K562 (cell line): Measurements from ENCODE around the gene SLIT1. TPM values are rescaled to one million over a fixed set of nuclear protein-coding genes. Genes with fewer than 3 reads are reported as not detected.

ENCODE experiments used
- ATAC-seq: fragments of 200-7000 bp; cut with Tn5 transposase; 3 replicates; pipeline ENCODE4 v1.9.1; 2020; ENCODE audit warnings: moderate library complexity
- BruUV-seq: library from RNA; stranded (reverse); fragments of 400-500 nt; replicated peaks from 2 replicates; lab custom pipeline; 2021; lab: Mats Ljungman, UMichigan
- CTCF ChIA-PET: fragments of 300-600 bp; formaldehyde crosslinking; extraction: SDS; loops from one replicate; lab custom pipeline; 2021; ENCODE audit warnings: low intra/inter-chr PET ratio; lab: Yijun Ruan, JAX
- POLR2A ChIA-PET: fragments of 300-600, 350-650 bp; sonication (Branson Sonifier 250); formaldehyde crosslinking; extraction: SDS; loops from one replicate; lab custom pipeline; 2021; ENCODE audit warnings: antibody characterized with exemption, inconsistent platforms; lab: Yijun Ruan, JAX
- DNase-seq, 4 experiments: peaks; one replicate each; pipeline versions ENCODE4 v3.0.0 to v3.0.0-alpha.2; 2011 to 2018; ENCODE audit warnings: low spot score in 3 of 4, mixed read lengths in 3 of 4; ENCODE audit errors: extremely low read depth in 1 of 4
- FAIRE-seq: peaks from 2 replicates; lab custom pipeline; 2011; peaks lifted over from hg19 to GRCh38; lab: Jason Lieb, UNC
- H2AFZ ChIP-seq: 2 replicates; pipeline ENCODE4 v1.6.0; 2011; ENCODE audit warnings: low read depth, low read length, control low read depth, inconsistent platforms
- H3K27ac ChIP-seq: fragments of 200-600 bp; 3 replicates; pipeline ENCODE4 v1.8.0; 2011; ENCODE audit warnings: low read depth, mild to moderate bottlenecking, control low read depth, inconsistent platforms, low read length, moderate library complexity, mixed read lengths; ENCODE audit errors: extremely low read depth
- H3K27me3 ChIP-seq, 2 experiments: fragments of 300-600 bp in 1 of 2; 2 replicates in 1 of 2; 3 replicates in 1 of 2; pipeline versions ENCODE4 v1.6.0 to v1.8.0; 2011; ENCODE audit warnings: inconsistent platforms in 2 of 2, low read length in 2 of 2, mild to moderate bottlenecking in 1 of 2, mixed read lengths in 1 of 2, moderate library complexity in 1 of 2; ENCODE audit not compliant: control insufficient read depth in 2 of 2, insufficient read depth in 2 of 2
- H3K36me3 ChIP-seq: fragments of 300-600 bp; 3 replicates; pipeline ENCODE4 v1.8.0; 2011; ENCODE audit warnings: mild to moderate bottlenecking, low read length, inconsistent platforms; ENCODE audit not compliant: control insufficient read depth, insufficient read depth
- H3K4me1 ChIP-seq, 2 experiments: fragments of 200-600 bp in 1 of 2; replicated peaks in 1 of 2; 2 replicates in 1 of 2; 3 replicates in 1 of 2; pipeline versions ENCODE4 v1.5.1 to v1.8.0; 2011; ENCODE audit warnings: inconsistent platforms in 2 of 2, low read length in 2 of 2, mild to moderate bottlenecking in 1 of 2, mixed read lengths in 1 of 2, moderate library complexity in 1 of 2; ENCODE audit not compliant: control insufficient read depth in 2 of 2, insufficient read depth in 2 of 2
- H3K4me2 ChIP-seq: 2 replicates; pipeline ENCODE4 v1.6.1; 2011; ENCODE audit warnings: low read length, control low read depth, inconsistent platforms, mixed read lengths; ENCODE audit not compliant: insufficient read depth
- H3K4me3 ChIP-seq: fragments of 200-600 bp; sonication (generic), shearing (Covaris generic); 2 replicates; pipeline ENCODE4 v1.5.1; 2016; ENCODE audit warnings: control low read depth, inconsistent platforms
- H3K79me2 ChIP-seq: fragments of 200-600 bp; 3 replicates; pipeline ENCODE4 v1.8.0; 2011; ENCODE audit warnings: low read length, inconsistent platforms; ENCODE audit not compliant: control insufficient read depth, insufficient read depth
- H3K9ac ChIP-seq, 2 experiments: 2 replicates each; pipeline versions ENCODE4 v1.6.0 to v1.6.1; 2011; ENCODE audit warnings: low read depth in 2 of 2, low read length in 2 of 2, control low read depth in 1 of 2, inconsistent platforms in 1 of 2, mild to moderate bottlenecking in 1 of 2, mixed read lengths in 1 of 2; ENCODE audit not compliant: insufficient read depth in 1 of 2
- H3K9me1 ChIP-seq: one replicate; pipeline ENCODE4 v1.6.0; 2011; ENCODE audit warnings: inconsistent platforms, mild to moderate bottlenecking, low read length, moderate library complexity; ENCODE audit not compliant: control insufficient read depth, insufficient read depth
- H3K9me3 ChIP-seq: replicated peaks from 2 replicates; pipeline ENCODE4 v1.5.1; 2011; ENCODE audit warnings: low read depth, low read length, inconsistent platforms; ENCODE audit not compliant: control insufficient read depth, insufficient read depth
- H4K20me1 ChIP-seq: replicated peaks from 2 replicates; pipeline ENCODE4 v1.6.1; 2011; ENCODE audit warnings: low read length, inconsistent platforms, mixed read lengths; ENCODE audit not compliant: control insufficient read depth, insufficient read depth
- PYGO2 ChIP-seq: fragments of 450-650 bp; IDR thresholded peaks from 2 replicates; pipeline ENCODE4 v1.6.1; 2016; ENCODE audit warnings: mild to moderate bottlenecking, missing genetic modification characterization, moderate library complexity, missing compliant biosample characterization
- TAL1 ChIP-seq: fragments of 450-650 bp; IDR thresholded peaks from 2 replicates; pipeline ENCODE4 v1.6.1; 2016; ENCODE audit warnings: mild to moderate bottlenecking
- WGBS: fragments of 100-300 bp; shearing (Covaris generic); methylation state at CpG from one replicate; pipeline ENCODE4 v1.1.6; 2016; ENCODE audit warnings: low coverage, mixed read lengths; ENCODE audit not compliant: insufficient coverage; ENCODE audit errors: missing lambda C conversion rate; 5-methylcytosine and 5-hydroxymethylcytosine counted together
- in situ Hi-C: fragments of 300-500 bp; cut with MboI; formaldehyde crosslinking; loops from 4 replicates; pipeline ENCODE4 v1.15.0; 2018; ENCODE audit warnings: inconsistent platforms, mixed read lengths
- intact Hi-C: fragments of 100-400 bp; cut with micrococcal nuclease; formaldehyde crosslinking; loops from 2 replicates; pipeline ENCODE4 v1.14.2; 2022
- polyA plus RNA-seq, 8 experiments: library from polyadenylated mRNA; depleted of rRNA in 4 of 8; stranded (reverse) in 5 of 8; unstranded in 3 of 8; fragments of >200 nt; fragmentation: Nextera tagmentation in 2 of 8; fragmentation: Illumina TruSeq in 1 of 8; extraction: Ambion mirVana in 2 of 8; extraction: Trizol in 1 of 8; gene quantifications; 2 replicates each; pipeline versions ENCODE4 v1.2.1 to v1.2.3, GENCODE V29; 2011 to 2014; ENCODE audit warnings: inconsistent platforms in 1 of 8, missing spikeins in 1 of 8
- total RNA-seq, 7 experiments: library from RNA; depleted of rRNA in 6 of 7; stranded (reverse); fragments of >200 nt in 6 of 7; fragmentation: Illumina TruSeq in 2 of 7; extraction: Trizol in 2 of 7; gene quantifications; 2 replicates each; pipeline versions ENCODE4 v1.2.1 to v1.2.3, GENCODE V29; 2011 to 2021; ENCODE audit warnings: low replicate concordance in 1 of 7
- TF ChIP-seq, protein P1 (sequence below): fragments of 250-450 bp; sonication (Bioruptor Pico); IDR thresholded peaks from 2 replicates; pipeline ENCODE4 v1.8.0; 2021; ENCODE audit warnings: borderline replicate concordance, mild to moderate bottlenecking, moderate library complexity; ENCODE audit not compliant: poor library complexity, severe bottlenecking

SLIT1 gene
- total and polyA plus RNA-seq, 9 of the 15 experiments (the other 6 are each of a cell fraction or from before 2014, with no cell fraction given) = 0.01 to 0.11 (median 0.04) TPM; not detected in 3

DNA sequence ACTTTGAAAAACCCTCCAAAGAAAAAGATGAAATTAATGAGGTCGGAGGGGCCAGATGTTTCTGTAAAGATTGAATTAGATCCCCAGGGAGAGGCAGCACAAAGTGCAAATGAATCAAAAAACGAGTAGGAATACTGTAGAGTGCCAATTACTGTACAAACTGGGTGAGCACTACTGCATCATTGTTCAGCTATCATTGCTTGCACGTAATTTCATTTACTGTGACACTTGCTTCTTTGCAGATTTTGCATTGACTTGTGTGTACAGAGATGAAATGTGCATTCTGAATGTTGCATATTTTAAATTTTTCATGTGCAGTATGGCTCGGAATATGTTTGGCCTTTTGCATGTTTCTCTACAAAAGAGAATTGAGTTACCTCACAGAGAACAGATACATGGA lies 230.0 kb downstream of the SLIT1 start:
- no peak for TF ChIP-seq TAL1
- TF ChIP-seq PYGO2 (tag) = no peak
- no peak overlapping the region for H3K4me2 ChIP-seq
- WGBS = 76% methylated on average over 4 of the region's 4 CpGs
- H3K9me1 ChIP-seq = no peaks in the 10 kb centered on the region
- in situ Hi-C loops = no loop called here
- H3K79me2 ChIP-seq = no peaks in the 10 kb centered on the region; the same call in 2 of the 3 replicates
- BruUV-seq = no TSS peak
- FAIRE-seq (no peak), DNase-seq (no peak), ATAC-seq (no peak)
- ChIA-PET CTCF (no interaction called here), POLR2A (no interaction called here)
- no peaks in the 10 kb centered on the region for H3K4me1 ChIP-seq
- H3K36me3 ChIP-seq = peaks cover 44% of the 10 kb centered on the region; the same call in 2 of the 3 replicates
- H2AFZ ChIP-seq = no peak overlapping the region
- H3K9me3 ChIP-seq = no peaks in the 10 kb centered on the region
- no peaks in the 10 kb centered on the region for H4K20me1 ChIP-seq
- no peak overlapping the region for H3K9ac ChIP-seq
- H3K27ac ChIP-seq = no peak overlapping the region
- no peak overlapping the region for H3K4me3 ChIP-seq
- intact Hi-C loops = no loop called here
- no peaks in the 10 kb centered on the region for H3K27me3 ChIP-seq

DNA sequence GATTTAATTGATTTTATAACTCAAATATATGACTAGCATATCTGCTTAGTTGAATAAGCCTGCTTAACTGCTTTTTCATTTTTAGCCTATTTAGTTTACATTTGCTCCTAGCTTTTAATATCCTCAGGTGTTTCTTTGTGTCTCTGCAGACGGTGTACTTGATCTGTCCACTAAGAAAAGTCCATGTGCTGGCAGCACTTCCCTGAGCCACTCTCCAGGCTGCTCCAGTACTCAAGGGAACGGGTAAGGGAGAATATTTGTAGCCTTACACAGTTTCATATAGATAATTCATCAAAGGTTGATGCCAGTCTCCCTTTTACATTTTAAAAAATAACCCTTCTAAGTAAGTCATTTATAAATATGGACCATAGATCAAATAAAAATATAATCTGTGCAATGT lies 233.8 kb downstream of the SLIT1 start:
- no peak overlapping the region for H3K4me3 ChIP-seq
- H3K9me3 ChIP-seq = no peaks in the 10 kb centered on the region
- H3K4me1 ChIP-seq = no peaks in the 10 kb centered on the region; a peak in 1 of 5 replicates
- H3K79me2 ChIP-seq = no peaks in the 10 kb centered on the region; the same call in 2 of the 3 replicates
- no peak overlapping the region for H3K9ac ChIP-seq
- no peaks in the 10 kb centered on the region for H4K20me1 ChIP-seq
- H3K27ac ChIP-seq = no peak overlapping the region
- H3K9me1 ChIP-seq = no peaks in the 10 kb centered on the region
- TF ChIP-seq, protein P1, sequence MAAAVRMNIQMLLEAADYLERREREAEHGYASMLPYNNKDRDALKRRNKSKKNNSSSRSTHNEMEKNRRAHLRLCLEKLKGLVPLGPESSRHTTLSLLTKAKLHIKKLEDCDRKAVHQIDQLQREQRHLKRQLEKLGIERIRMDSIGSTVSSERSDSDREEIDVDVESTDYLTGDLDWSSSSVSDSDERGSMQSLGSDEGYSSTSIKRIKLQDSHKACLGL = no peak
- DNase-seq (no peak), ATAC-seq (no peak), FAIRE-seq (no peak)
- no peaks in the 10 kb centered on the region for H3K27me3 ChIP-seq
- no peak overlapping the region for H3K4me2 ChIP-seq
- WGBS = 80% methylated on average over 2 of the region's 2 CpGs
- no peak overlapping the region for H2AFZ ChIP-seq
- BruUV-seq = no TSS peak
- ChIA-PET POLR2A (no interaction called here), CTCF (no interaction called here)
- in situ Hi-C loops (no loop called here), intact Hi-C loops (no loop called here)
- H3K36me3 ChIP-seq = peaks cover 46% of the 10 kb centered on the region; the same call in 2 of the 3 replicates
